HCT116 (cell line): ENCODE data around the gene DPH1. TPM values are rescaled to one million over a fixed set of nuclear protein-coding genes. Genes with fewer than 3 reads are reported as not detected.

Source experiments
- ATAC-seq: fragments of 200-7000 bp; cut with Tn5 transposase; 2 replicates; pipeline ENCODE4 v1.9.1; 2020; ENCODE audit warnings: mild to moderate bottlenecking, moderate library complexity
- BruUV-seq: library from RNA; stranded (reverse); fragments of 400-500 nt; replicated peaks from 2 replicates; lab custom pipeline; 2021; lab: Mats Ljungman, UMichigan
- CTCF ChIA-PET: fragments of 300-600 bp; sonication (Branson Sonifier 250); formaldehyde crosslinking; loops from one replicate; lab custom pipeline; 2021; ENCODE audit warnings: antibody characterized with exemption; lab: Charles Lee
- POLR2A ChIA-PET: fragments of 300-600, 350-600 bp; sonication (Branson Sonifier 250); formaldehyde crosslinking; loops from one replicate; lab custom pipeline; 2021; ENCODE audit warnings: antibody characterized with exemption; lab: Charles Lee
- RAD21 ChIA-PET, 2 experiments: fragments of 300-600 bp; sonication (Branson Sonifier 250); formaldehyde crosslinking; loops; one replicate each; lab custom pipeline; 2023; ENCODE audit warnings: low total read pairs in 2 of 2; ENCODE audit not compliant: uncharacterized antibody in 2 of 2, unreplicated experiment in 2 of 2, low non-redundant PET in 1 of 2; lab: Charles Lee
- DNase-seq: peaks from one replicate; pipeline ENCODE4 v3.0.0-alpha.2; 2010; ENCODE audit warnings: low read depth, low spot score
- H2AFZ ChIP-seq: fragments of 200-600 bp; shearing (Covaris generic), sonication (generic); 2 replicates; pipeline ENCODE4 v1.6.1; 2017; ENCODE audit warnings: low read depth, mixed run types, mixed read lengths, antibody characterized with exemption, low read length; ENCODE audit not compliant: poor library complexity, severe bottlenecking
- H3K27ac ChIP-seq: 2 replicates; pipeline ENCODE4 v1.5.1; 2012; ENCODE audit warnings: low read depth, low read length
- H3K27me3 ChIP-seq: fragments of 200-600 bp; sonication (generic); 2 replicates; pipeline ENCODE4 v1.6.1; 2016; ENCODE audit warnings: mixed run types, low read length, mixed read lengths; ENCODE audit not compliant: insufficient read depth
- H3K36me3 ChIP-seq, 2 experiments: fragments of 200-500 bp in 1 of 2; fragments of 200-600 bp in 1 of 2; sonication (Bioruptor generic) in 1 of 2; sonication (generic) in 1 of 2; 2 replicates each; pipeline versions ENCODE4 v1.5.1 to v1.6.1; 2014 to 2016; ENCODE audit warnings: low read length in 2 of 2, inconsistent platforms in 1 of 2, mixed read lengths in 1 of 2, mixed run types in 1 of 2; ENCODE audit not compliant: insufficient read depth in 2 of 2, control insufficient read depth in 1 of 2
- H3K4me1 ChIP-seq, 2 experiments: fragments of 200-600 bp in 1 of 2; sonication (generic) in 1 of 2; 2 replicates each; pipeline versions ENCODE4 v1.5.1 to v1.6.1; 2012 to 2017; ENCODE audit warnings: low read length in 2 of 2, inconsistent platforms in 1 of 2, mild to moderate bottlenecking in 1 of 2, mixed read lengths in 1 of 2, mixed run types in 1 of 2, moderate library complexity in 1 of 2; ENCODE audit not compliant: insufficient read depth in 2 of 2, control insufficient read depth in 1 of 2
- H3K4me2 ChIP-seq: fragments of 200-600 bp; sonication (generic); 2 replicates; pipeline ENCODE4 v1.6.1; 2017; ENCODE audit warnings: mixed run types, low read length, mixed read lengths
- H3K4me3 ChIP-seq, 2 experiments: fragments of 200-600 bp in 1 of 2; sonication (generic) in 1 of 2; replicated peaks in 1 of 2; 2 replicates each; pipeline ENCODE4 v1.5.1; 2011 to 2016; ENCODE audit warnings: low read length in 2 of 2, control low read depth in 1 of 2, low read depth in 1 of 2, mild to moderate bottlenecking in 1 of 2, mixed read lengths in 1 of 2, mixed run types in 1 of 2
- H3K79me2 ChIP-seq: fragments of 200-600 bp; sonication (generic); 2 replicates; pipeline ENCODE4 v1.6.1; 2017; ENCODE audit warnings: mild to moderate bottlenecking, mixed run types, low read length, moderate library complexity, mixed read lengths; ENCODE audit not compliant: insufficient read depth
- H3K9ac ChIP-seq: fragments of 200-600 bp; sonication (generic); 2 replicates; pipeline ENCODE4 v1.6.1; 2016; ENCODE audit warnings: low read length, mixed read lengths
- H3K9me2 ChIP-seq: fragments of 200-600 bp; sonication (generic), shearing (Covaris generic); 2 replicates; pipeline ENCODE4 v1.6.1; 2017; ENCODE audit warnings: mixed run types, mild to moderate bottlenecking, moderate library complexity; ENCODE audit not compliant: insufficient read depth
- H3K9me3 ChIP-seq, 2 experiments: fragments of 200-500 bp in 1 of 2; fragments of 200-600 bp in 1 of 2; sonication (Bioruptor generic) in 1 of 2; sonication (generic) in 1 of 2; 2 replicates each; pipeline ENCODE4 v1.6.1; 2014 to 2017; ENCODE audit warnings: low read length in 2 of 2, mixed read lengths in 2 of 2, inconsistent platforms in 1 of 2, low read depth in 1 of 2, mild to moderate bottlenecking in 1 of 2, mixed run types in 1 of 2, moderate library complexity in 1 of 2; ENCODE audit not compliant: control insufficient read depth in 1 of 2, insufficient read depth in 1 of 2
- H4K20me1 ChIP-seq: fragments of 200-600 bp; sonication (generic), shearing (Covaris generic); 2 replicates; pipeline ENCODE4 v1.6.1; 2017; ENCODE audit warnings: mixed run types, mild to moderate bottlenecking, moderate library complexity; ENCODE audit not compliant: insufficient read depth
- ATF3 ChIP-seq: IDR thresholded peaks from 2 replicates; pipeline ENCODE4 v1.6.1; 2012
- CEBPB ChIP-seq: IDR thresholded peaks from 2 replicates; pipeline ENCODE4 v1.6.1; 2012; ENCODE audit warnings: low read depth
- CTCF ChIP-seq, 3 experiments: fragments of 200-600 bp in 1 of 3; sonication (generic) in 1 of 3; IDR thresholded peaks in 2 of 3; conservative IDR thresholded peaks in 1 of 3; 2 replicates each; pipeline ENCODE4 v1.5.1; 2012 to 2017; ENCODE audit warnings: low read depth in 2 of 3, low read length in 2 of 3, antibody characterized with exemption in 1 of 3, borderline replicate concordance in 1 of 3, control low read depth in 1 of 3, mild to moderate bottlenecking in 1 of 3, mixed read lengths in 1 of 3, mixed run types in 1 of 3, moderate library complexity in 1 of 3; ENCODE audit not compliant: insufficient read depth in 1 of 3
- EZH2 ChIP-seq: fragments of 200-600 bp; sonication (generic); IDR thresholded peaks from 2 replicates; pipeline ENCODE4 v1.6.1; 2017; ENCODE audit warnings: antibody characterized with exemption, mixed run types
- FOSL1 ChIP-seq: IDR thresholded peaks from 2 replicates; pipeline ENCODE4 v1.6.1; 2012; ENCODE audit warnings: low read depth
- JUND ChIP-seq: IDR thresholded peaks from 2 replicates; pipeline ENCODE4 v1.6.1; 2012
- POLR2AphosphoS5 ChIP-seq: IDR thresholded peaks from 2 replicates; pipeline ENCODE4 v1.6.1; 2011; ENCODE audit warnings: mild to moderate bottlenecking, low read depth, low read length, moderate library complexity
- RAD21 ChIP-seq: IDR thresholded peaks from 2 replicates; pipeline ENCODE4 v1.6.1; 2012; ENCODE audit warnings: low read depth, mild to moderate bottlenecking
- SIN3A ChIP-seq: IDR thresholded peaks from 2 replicates; pipeline ENCODE4 v1.6.1; 2012; ENCODE audit warnings: low read depth
- SP1 ChIP-seq: IDR thresholded peaks from 2 replicates; pipeline ENCODE4 v1.6.1; 2012; ENCODE audit warnings: low read depth
- SRF ChIP-seq: IDR thresholded peaks from 2 replicates; pipeline ENCODE4 v1.6.1; 2012; ENCODE audit warnings: low read depth
- YY1 ChIP-seq: IDR thresholded peaks from 2 replicates; pipeline ENCODE4 v1.6.1; 2011; ENCODE audit warnings: low read length, low read depth, moderate library complexity, mild to moderate bottlenecking; ENCODE audit not compliant: insufficient replicate concordance; ENCODE audit errors: extremely low read depth
- ZFX ChIP-seq: fragments of 450-650 bp; IDR thresholded peaks from 2 replicates; pipeline ENCODE4 v1.6.1; 2017
- intact Hi-C: fragments of 100-400 bp; cut with micrococcal nuclease; formaldehyde crosslinking; loops from 2 replicates; pipeline ENCODE4 v1.10.0; 2022
- total RNA-seq: library from RNA; stranded (reverse); gene quantifications from one replicate; pipeline ENCODE4 v1.2.1, GENCODE V29; 2021; ENCODE audit not compliant: unreplicated experiment
- TF ChIP-seq, protein P1 (sequence below): IDR thresholded peaks from 2 replicates; pipeline ENCODE4 v1.6.1; 2011; ENCODE audit warnings: mild to moderate bottlenecking, low read length, moderate library complexity; ENCODE audit not compliant: insufficient replicate concordance; ENCODE audit errors: extremely low read depth
- TF ChIP-seq, protein P2 (sequence below): IDR thresholded peaks from 2 replicates; pipeline ENCODE4 v1.6.1; 2012

DPH1 gene
- total RNA-seq, 1 experiment from 2014 or later: 47.2 TPM

GRCh38 chr17:2084766-2085647, 55.1 kb downstream of the DPH1 start:
- ChIA-PET CTCF (no interaction called here), POLR2A (no interaction called here), RAD21 (no interaction called here)
- Histone ChIP-seq H4K20me1 (no peaks in the 10 kb centered on the region), H3K4me2 (peak overlapping the region; percentile 42), H3K4me3 (no peak overlapping the region), H3K27me3 (no peaks in the 10 kb centered on the region), H3K79me2 (no peaks in the 10 kb centered on the region), H3K36me3 (0 out of 4 replicates have a peak, but pooled peaks cover 0 to 2% of the 10 kb centered on the region in 2 experiments), H3K27ac (no peak overlapping the region), H3K9me2 (no peaks in the 10 kb centered on the region), H3K4me1 (peaks cover 0 to 16% of the 10 kb centered on the region in 2 experiments; a peak in 1 of 4 replicates), H3K9me3 (no peaks in the 10 kb centered on the region), H3K9ac (no peak overlapping the region), H2AFZ (no peak overlapping the region)
- BruUV-seq: no TSS peak
- intact Hi-C loops: no loop called here
- no peak; the same call in 1 of the 2 replicates for ATAC-seq
- TF ChIP-seq RAD21 (no peak), SIN3A (no peak), POLR2AphosphoS5 (no peak)
- DNase-seq: no peak

DNA sequence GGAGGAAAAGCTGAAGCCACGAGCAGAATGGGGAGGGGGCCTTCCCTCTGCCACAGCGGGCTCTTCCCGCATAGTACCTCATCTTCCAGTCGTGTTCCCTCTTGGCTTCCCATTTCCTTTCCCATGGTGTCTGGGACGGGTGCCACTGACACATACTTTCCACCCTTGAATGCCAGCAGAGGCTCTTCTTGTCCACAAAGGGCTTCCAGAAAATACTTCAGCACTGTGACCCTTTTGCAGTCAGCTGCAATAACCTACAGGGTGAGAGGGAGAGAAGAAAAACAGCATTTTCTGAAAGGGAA, 55.6 kb downstream of the DPH1 start:
- DNase-seq (no peak), ATAC-seq (no peak)
- H3K27me3 ChIP-seq: no peaks in the 10 kb centered on the region
- no peaks in the 10 kb centered on the region for H3K9me3 ChIP-seq
- no peak overlapping the region for H3K4me2 ChIP-seq
- 0 out of 4 replicates have a peak, but pooled peaks cover 0 to 2% of the 10 kb centered on the region in 2 experiments for H3K36me3 ChIP-seq
- H3K4me1 ChIP-seq: peaks cover 0 to 16% of the 10 kb centered on the region in 2 experiments; a peak in 1 of 4 replicates
- CTCF ChIA-PET: no interaction called here
- intact Hi-C loops: no loop called here
- no peaks in the 10 kb centered on the region for H3K79me2 ChIP-seq
- POLR2A ChIA-PET: no interaction called here
- no peak overlapping the region for H2AFZ ChIP-seq
- H3K9me2 ChIP-seq: no peaks in the 10 kb centered on the region
- no peak overlapping the region for H3K4me3 ChIP-seq
- H3K9ac ChIP-seq: no peak overlapping the region
- no TSS peak for BruUV-seq
- no peak overlapping the region for H3K27ac ChIP-seq
- RAD21 ChIA-PET: no interaction called here
- no peaks in the 10 kb centered on the region for H4K20me1 ChIP-seq
- TF ChIP-seq SRF: no peak
- no peak for TF ChIP-seq CEBPB
- TF ChIP-seq EZH2: no peak
- TF ChIP-seq JUND: no peak
- no peak for TF ChIP-seq SP1
- TF ChIP-seq, protein P1, sequence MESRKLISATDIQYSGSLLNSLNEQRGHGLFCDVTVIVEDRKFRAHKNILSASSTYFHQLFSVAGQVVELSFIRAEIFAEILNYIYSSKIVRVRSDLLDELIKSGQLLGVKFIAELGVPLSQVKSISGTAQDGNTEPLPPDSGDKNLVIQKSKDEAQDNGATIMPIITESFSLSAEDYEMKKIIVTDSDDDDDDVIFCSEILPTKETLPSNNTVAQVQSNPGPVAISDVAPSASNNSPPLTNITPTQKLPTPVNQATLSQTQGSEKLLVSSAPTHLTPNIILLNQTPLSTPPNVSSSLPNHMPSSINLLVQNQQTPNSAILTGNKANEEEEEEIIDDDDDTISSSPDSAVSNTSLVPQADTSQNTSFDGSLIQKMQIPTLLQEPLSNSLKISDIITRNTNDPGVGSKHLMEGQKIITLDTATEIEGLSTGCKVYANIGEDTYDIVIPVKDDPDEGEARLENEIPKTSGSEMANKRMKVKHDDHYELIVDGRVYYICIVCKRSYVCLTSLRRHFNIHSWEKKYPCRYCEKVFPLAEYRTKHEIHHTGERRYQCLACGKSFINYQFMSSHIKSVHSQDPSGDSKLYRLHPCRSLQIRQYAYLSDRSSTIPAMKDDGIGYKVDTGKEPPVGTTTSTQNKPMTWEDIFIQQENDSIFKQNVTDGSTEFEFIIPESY: no peak
- no peak for TF ChIP-seq POLR2AphosphoS5
- no peak for TF ChIP-seq CTCF (IDR thresholded peaks at IDR 0.05 in 2 of 3, conservative IDR thresholded peaks at IDR 0.05 in 1 of 3; ENCODE audit: borderline replicate concordance in 1 of 3, insufficient read depth in 1 of 3, low read depth in 2 of 3, low read length in 2 of 3)
- no peak for TF ChIP-seq ATF3
- TF ChIP-seq FOSL1: no peak
- TF ChIP-seq ZFX: no peak
- TF ChIP-seq YY1: no peak
- TF ChIP-seq RAD21: no peak
- TF ChIP-seq, protein P2, sequence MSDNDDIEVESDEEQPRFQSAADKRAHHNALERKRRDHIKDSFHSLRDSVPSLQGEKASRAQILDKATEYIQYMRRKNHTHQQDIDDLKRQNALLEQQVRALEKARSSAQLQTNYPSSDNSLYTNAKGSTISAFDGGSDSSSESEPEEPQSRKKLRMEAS: no peak
